GM19023 (cell line): ENCODE measurements around the gene TECPR1.

Source experiments
- ATAC-seq: cut with Tn5 transposase; IDR thresholded peaks from one replicate; pipeline ENCODE4 v1.9.1; 2021; ENCODE audit warnings: mild to moderate bottlenecking, moderate library complexity; ENCODE audit not compliant: unreplicated experiment

Gene TECPR1

DNA sequence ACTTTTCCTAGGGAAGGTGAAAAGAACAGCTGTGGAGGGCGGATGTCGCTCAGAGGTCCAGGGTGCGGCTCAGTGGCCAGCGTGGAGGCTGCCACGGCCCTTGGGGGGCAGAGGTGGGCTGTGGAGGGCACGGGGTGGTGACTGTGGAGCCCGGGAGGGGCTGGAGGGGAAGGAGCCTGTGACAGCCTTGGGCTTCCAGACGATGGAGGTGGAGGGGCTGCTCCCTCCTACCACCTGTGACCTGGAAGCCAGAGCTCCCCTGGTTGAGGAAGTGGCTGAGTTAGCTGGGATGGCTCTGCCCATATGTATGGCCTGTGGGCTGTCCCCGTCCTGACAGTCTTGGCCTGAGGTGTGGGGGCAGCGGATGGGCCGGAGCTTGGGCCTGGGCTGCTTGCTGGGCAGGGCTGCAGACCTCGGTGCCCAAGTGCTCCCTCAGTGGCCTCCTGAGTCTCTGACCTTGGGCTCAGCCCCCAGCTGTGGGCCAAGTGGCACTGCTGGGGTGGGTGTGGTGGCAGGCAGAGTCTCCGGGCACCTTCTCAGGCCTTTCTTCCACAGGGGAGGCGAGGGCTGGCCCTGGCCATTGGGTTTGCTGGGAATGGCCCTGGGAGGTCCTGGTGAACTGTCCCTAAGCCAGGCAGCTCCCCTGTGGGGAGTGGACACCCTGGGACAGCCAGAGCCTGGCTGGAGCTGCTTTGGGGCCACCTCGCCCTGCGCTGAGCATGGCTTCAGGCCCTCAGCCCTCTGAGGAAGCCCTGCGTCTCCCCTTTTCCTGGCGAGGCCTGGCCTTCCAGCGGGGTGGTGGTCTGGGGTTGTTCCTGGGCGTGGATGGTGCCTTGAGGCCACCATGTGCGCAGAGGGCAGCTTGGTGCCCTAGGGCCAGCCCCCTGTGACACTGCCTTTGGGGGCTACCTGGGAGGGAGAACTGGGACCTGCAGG lies 33.4 kb upstream of the TECPR1 start:
- ATAC-seq = no peak

- ATAC-seq = no peak
Observed at GRCh38 chr7:98284335-98285036, 32.5 kb upstream of the TECPR1 start.

DNA sequence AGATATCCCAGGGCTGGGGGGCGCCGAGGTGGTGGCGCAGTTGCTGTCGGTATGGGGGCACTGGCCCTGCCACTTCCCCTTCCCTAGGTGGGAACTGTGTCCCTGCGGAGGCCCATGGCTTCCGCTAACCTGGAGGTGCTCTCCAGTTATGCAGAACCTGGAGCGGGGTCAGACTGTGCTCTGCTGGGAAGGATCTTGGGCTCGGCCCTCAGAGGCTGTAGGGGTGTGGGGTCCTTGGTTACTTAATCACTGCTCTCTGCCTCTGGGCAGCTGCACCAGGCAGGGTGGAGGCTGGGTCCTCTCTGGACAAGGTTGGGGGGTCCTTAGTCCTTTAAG lies 31.8 kb upstream of the TECPR1 start:
- no peak for ATAC-seq

DNA sequence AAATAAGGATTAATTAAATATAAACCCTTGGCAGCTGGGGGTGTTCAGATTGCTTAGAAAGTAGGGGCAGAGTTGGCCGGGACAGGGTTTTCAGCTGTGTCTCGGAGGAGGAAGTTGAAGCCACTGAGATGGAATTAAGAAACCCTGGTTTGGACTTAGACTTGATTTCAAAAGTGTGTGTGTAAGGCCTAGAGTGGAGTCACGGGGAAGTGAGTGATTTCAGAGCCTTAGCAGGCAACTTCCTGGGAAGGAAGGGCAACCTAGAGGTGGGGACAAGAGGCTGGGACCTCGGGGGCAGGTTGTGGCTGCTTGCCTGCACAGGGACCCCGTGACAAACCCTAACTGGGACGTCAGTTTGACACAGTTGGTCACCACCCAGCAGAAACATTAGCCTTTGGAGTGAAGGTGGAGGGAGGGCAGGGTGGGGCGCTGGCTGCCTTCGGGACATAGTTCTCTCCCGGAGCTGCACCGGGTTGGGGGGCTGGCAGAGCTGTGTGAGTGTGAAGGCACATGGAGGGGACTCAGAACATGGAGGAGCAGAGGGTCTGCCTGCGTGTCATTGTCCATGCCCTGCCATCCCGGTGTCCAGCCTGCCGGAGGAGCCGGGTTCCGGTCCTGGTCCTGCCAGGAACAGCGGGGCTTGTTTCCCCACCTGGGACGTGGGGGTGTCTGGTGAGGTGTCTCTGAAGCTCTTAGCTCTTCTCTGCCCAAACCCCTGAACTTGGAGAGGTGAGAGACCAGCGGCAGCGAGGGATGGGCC lies 31.3 kb upstream of the TECPR1 start:
- no peak for ATAC-seq

DNA sequence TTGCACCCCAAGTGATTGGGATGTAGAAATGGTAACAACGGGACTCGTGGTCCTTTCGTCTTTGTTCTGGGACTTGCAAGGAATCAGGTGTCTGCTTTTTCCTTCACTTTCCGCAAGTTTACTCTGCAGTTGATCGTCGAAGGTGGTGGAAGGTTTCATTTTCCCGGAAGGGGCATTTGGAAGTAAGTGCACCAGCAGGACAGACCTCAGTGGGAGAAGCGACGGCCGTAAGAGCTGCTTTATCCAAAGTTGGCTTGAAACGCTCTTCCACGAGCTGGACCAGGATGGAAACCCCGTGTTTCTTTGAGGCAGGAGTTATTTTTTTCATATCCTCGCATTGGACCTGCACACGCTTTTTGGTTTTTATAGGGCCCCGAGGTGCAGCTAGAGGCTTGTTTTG lies 30.7 kb upstream of the TECPR1 start:
- no peak for ATAC-seq

- ATAC-seq = peak; percentile 35
Observed at GRCh38 chr7:98281757-98282606, 29.9 kb upstream of the TECPR1 start.

DNA sequence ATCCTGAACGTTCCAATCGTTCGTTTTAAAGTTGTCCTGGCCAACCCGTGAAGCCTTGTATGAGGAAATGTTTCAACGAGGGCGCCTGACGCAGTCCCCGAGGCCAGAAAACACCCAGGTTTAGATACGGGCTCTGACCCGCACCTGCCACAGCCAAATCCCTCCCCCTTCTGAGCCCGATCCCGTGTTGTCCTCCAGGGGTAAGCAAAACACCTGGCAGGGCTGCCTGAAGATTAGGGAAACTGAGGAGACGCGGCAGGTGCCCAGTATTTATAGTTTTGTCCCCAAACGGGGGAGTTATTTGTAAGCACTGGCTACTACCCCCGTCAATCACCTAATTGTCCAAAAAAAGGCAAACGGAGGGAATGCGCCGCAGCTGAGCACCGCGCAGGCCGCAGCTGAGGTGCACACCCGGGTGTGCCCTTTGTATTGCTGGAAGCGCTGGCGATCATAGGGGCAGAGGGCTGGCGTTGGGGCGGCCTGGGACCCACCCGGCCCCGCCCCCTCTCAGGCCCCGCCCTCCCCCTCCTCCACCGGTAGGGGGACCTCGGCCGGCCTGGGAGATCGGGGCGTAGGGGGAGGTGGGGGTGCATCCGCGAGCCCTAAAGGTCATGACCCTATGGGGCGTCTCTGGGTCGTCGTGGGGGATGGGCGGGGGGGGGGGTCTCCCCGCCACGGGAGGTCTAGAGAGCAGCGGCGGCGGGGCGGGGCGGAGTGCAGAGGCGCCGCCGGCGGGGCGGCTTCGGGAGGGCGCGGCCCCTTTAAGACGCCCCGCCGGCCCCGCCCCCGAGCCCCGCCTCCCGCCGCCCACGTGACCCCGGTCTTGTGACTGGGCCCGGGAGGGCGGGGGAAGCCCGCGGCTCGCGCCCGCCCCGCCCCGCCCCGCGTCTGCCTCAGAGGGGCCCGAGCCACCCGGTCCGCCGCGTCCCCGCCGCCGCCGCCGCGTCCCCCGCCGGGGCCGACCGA lies 29.0 kb upstream of the TECPR1 start, which contains the start of gene BRI3:
BRI3 (plus strand) TSS at position 896 of the 966 bp plus-strand sequence. CDS start 110 bp downstream, outside the sequence.
- ATAC-seq = peak; percentile 81

- no peak for ATAC-seq
Observed at GRCh38 chr7:98280296-98280695, 28.3 kb upstream of the TECPR1 start.

- ATAC-seq = no peak
Observed at GRCh38 chr7:98278936-98279335, 26.9 kb upstream of the TECPR1 start.

- no peak for ATAC-seq
Observed at GRCh38 chr7:98278408-98278807, 26.4 kb upstream of the TECPR1 start.

DNA sequence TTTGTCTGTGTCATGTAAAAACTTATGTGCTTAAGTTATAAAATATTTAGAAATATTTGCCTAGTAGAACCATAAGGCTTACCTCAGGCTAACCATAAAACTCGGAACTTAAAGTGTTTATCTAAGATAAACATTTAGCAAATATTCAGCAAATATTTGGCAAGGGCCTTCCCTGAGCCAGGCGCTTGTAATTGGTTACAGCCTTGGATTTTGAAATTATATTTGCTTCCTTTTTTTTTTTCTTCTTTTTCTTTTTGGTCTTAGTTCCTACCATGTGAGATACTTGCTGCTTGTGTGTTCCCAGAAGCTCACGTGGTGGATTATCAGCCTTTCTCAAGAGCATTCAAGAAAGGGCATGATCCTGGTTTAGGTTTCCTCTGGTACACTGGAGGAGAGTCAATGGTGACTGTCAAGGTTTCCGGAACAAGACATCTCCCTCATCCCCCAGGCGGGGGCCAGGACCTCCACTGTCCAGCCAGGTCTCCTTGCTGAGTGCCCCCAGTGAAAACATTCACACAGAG lies 24.3 kb upstream of the TECPR1 start:
- no peak for ATAC-seq

GRCh38 chr7:98267303-98267702 lies 15.3 kb upstream of the TECPR1 start:
- ATAC-seq = no peak

- no peak for ATAC-seq
Observed at GRCh38 chr7:98266840-98267239, 14.8 kb upstream of the TECPR1 start.

GRCh38 chr7:98265841-98266271 lies 13.8 kb upstream of the TECPR1 start:
- no peak for ATAC-seq

DNA sequence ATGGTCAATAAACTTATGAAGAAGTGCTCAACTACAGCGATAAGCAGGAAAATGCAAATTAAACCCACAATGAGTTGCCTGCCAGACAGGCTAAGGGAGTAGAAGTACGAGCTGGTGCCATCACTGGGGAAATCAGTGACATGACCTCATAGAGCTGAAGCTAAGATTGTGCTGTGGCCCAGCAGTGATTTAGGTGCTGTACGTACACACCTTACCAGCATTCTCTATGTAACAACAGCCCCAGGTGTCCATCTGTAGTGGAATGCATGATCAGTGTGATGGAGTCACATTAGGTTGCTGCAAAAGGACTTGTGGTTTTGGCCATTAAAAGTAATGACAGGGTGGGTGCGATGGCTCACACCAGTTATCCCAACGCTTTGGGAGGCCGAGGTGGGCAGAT lies 5.7 kb upstream of the TECPR1 start:
- no peak for ATAC-seq

DNA sequence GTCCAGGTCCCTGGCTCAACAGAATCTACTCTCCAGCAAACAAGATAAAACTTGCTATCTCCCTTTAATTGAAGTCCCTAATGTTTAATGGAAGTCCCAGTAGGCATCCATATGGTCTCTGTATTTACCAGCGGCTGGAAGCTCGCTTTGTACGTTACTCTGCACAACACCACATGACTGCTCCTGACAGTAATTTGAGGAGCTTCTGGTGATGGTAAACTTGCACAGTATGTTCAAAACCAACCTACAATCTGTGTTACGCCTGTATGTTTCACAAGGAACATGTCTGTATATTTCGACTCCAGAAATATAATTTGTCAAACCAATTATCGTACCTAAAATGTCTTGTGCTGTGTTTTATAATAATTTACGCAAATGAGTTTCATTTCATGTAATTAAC lies 4.4 kb upstream of the TECPR1 start:
- no peak for ATAC-seq

DNA sequence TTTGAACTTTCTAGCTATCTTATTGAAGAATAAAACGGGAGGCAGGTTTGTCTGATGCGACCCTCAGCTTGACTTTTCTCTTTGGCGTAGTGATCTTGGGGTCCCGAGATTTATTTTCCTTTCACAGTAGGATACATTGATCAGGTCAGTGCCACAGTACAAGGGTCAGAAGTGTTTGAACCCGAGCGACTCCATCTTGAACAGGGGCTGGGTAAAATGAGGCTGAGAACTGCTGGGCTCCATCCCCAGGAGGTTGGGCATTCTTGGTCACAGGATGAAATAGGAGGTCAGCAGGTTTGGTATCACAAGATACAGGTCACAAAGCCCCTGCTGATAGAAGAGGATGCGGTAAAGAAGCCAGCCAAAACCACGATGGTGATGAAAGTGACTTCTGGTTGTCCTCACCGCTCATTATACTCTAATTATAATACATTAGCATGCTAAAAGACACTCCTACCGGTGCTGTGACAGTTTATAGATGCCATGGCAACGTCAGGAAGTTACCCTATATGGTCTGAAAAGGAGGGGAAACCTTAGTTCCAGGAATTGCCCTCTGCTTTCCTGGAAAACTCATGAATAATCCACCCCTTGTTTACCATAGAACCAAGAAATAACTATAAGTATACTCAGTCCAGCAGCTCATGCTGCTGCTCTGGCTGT lies 3.0 kb upstream of the TECPR1 start:
- ATAC-seq = no peak

DNA sequence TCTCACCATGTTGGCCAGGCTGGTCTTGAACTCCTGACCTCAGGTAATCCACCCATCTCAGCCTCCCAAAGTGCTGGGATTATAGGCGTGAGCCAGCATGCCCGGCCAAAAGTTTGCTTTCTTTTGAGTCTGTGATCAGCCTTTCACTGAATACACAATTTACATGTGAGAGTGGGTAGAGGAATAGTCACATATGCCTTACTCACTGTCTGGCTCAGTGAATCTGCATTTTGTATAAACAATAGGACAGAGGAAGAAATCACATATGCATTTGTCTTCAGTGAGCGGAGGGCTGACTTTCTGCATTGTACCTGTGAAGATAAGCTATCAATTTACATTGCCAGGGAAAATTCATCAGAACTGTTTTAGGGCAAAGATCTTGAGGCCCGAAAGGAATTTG lies 2.5 kb upstream of the TECPR1 start:
- ATAC-seq = no peak
